HCT116 (cell line): ENCODE results near the gene MACC1. TPM values are rescaled to one million over a fixed set of nuclear protein-coding genes. Genes with fewer than 3 reads are reported as not detected.

Source experiments
- ATAC-seq: fragments of 200-7000 bp; cut with Tn5 transposase; 2 replicates; pipeline ENCODE4 v1.9.1; 2020; ENCODE audit warnings: mild to moderate bottlenecking, moderate library complexity
- BruUV-seq: library from RNA; stranded (reverse); fragments of 400-500 nt; replicated peaks from 2 replicates; lab custom pipeline; 2021; lab: Mats Ljungman, UMichigan
- CTCF ChIA-PET: fragments of 300-600 bp; sonication (Branson Sonifier 250); formaldehyde crosslinking; loops from one replicate; lab custom pipeline; 2021; ENCODE audit warnings: antibody characterized with exemption; lab: Charles Lee
- POLR2A ChIA-PET: fragments of 300-600, 350-600 bp; sonication (Branson Sonifier 250); formaldehyde crosslinking; loops from one replicate; lab custom pipeline; 2021; ENCODE audit warnings: antibody characterized with exemption; lab: Charles Lee
- RAD21 ChIA-PET, 2 experiments: fragments of 300-600 bp; sonication (Branson Sonifier 250); formaldehyde crosslinking; loops; one replicate each; lab custom pipeline; 2023; ENCODE audit warnings: low total read pairs in 2 of 2; ENCODE audit not compliant: uncharacterized antibody in 2 of 2, unreplicated experiment in 2 of 2, low non-redundant PET in 1 of 2; lab: Charles Lee
- DNase-seq: peaks from one replicate; pipeline ENCODE4 v3.0.0-alpha.2; 2010; ENCODE audit warnings: low read depth, low spot score
- H2AFZ ChIP-seq: fragments of 200-600 bp; shearing (Covaris generic), sonication (generic); 2 replicates; pipeline ENCODE4 v1.6.1; 2017; ENCODE audit warnings: low read depth, mixed run types, mixed read lengths, antibody characterized with exemption, low read length; ENCODE audit not compliant: poor library complexity, severe bottlenecking
- H3K27ac ChIP-seq: 2 replicates; pipeline ENCODE4 v1.5.1; 2012; ENCODE audit warnings: low read depth, low read length
- H3K27me3 ChIP-seq: fragments of 200-600 bp; sonication (generic); 2 replicates; pipeline ENCODE4 v1.6.1; 2016; ENCODE audit warnings: mixed run types, low read length, mixed read lengths; ENCODE audit not compliant: insufficient read depth
- H3K36me3 ChIP-seq, 2 experiments: fragments of 200-500 bp in 1 of 2; fragments of 200-600 bp in 1 of 2; sonication (Bioruptor generic) in 1 of 2; sonication (generic) in 1 of 2; 2 replicates each; pipeline versions ENCODE4 v1.5.1 to v1.6.1; 2014 to 2016; ENCODE audit warnings: low read length in 2 of 2, inconsistent platforms in 1 of 2, mixed read lengths in 1 of 2, mixed run types in 1 of 2; ENCODE audit not compliant: insufficient read depth in 2 of 2, control insufficient read depth in 1 of 2
- H3K4me1 ChIP-seq, 2 experiments: fragments of 200-600 bp in 1 of 2; sonication (generic) in 1 of 2; 2 replicates each; pipeline versions ENCODE4 v1.5.1 to v1.6.1; 2012 to 2017; ENCODE audit warnings: low read length in 2 of 2, inconsistent platforms in 1 of 2, mild to moderate bottlenecking in 1 of 2, mixed read lengths in 1 of 2, mixed run types in 1 of 2, moderate library complexity in 1 of 2; ENCODE audit not compliant: insufficient read depth in 2 of 2, control insufficient read depth in 1 of 2
- H3K4me2 ChIP-seq: fragments of 200-600 bp; sonication (generic); 2 replicates; pipeline ENCODE4 v1.6.1; 2017; ENCODE audit warnings: mixed run types, low read length, mixed read lengths
- H3K4me3 ChIP-seq, 2 experiments: fragments of 200-600 bp in 1 of 2; sonication (generic) in 1 of 2; replicated peaks in 1 of 2; 2 replicates each; pipeline ENCODE4 v1.5.1; 2011 to 2016; ENCODE audit warnings: low read length in 2 of 2, control low read depth in 1 of 2, low read depth in 1 of 2, mild to moderate bottlenecking in 1 of 2, mixed read lengths in 1 of 2, mixed run types in 1 of 2
- H3K79me2 ChIP-seq: fragments of 200-600 bp; sonication (generic); 2 replicates; pipeline ENCODE4 v1.6.1; 2017; ENCODE audit warnings: mild to moderate bottlenecking, mixed run types, low read length, moderate library complexity, mixed read lengths; ENCODE audit not compliant: insufficient read depth
- H3K9ac ChIP-seq: fragments of 200-600 bp; sonication (generic); 2 replicates; pipeline ENCODE4 v1.6.1; 2016; ENCODE audit warnings: low read length, mixed read lengths
- H3K9me2 ChIP-seq: fragments of 200-600 bp; sonication (generic), shearing (Covaris generic); 2 replicates; pipeline ENCODE4 v1.6.1; 2017; ENCODE audit warnings: mixed run types, mild to moderate bottlenecking, moderate library complexity; ENCODE audit not compliant: insufficient read depth
- H3K9me3 ChIP-seq, 2 experiments: fragments of 200-500 bp in 1 of 2; fragments of 200-600 bp in 1 of 2; sonication (Bioruptor generic) in 1 of 2; sonication (generic) in 1 of 2; 2 replicates each; pipeline ENCODE4 v1.6.1; 2014 to 2017; ENCODE audit warnings: low read length in 2 of 2, mixed read lengths in 2 of 2, inconsistent platforms in 1 of 2, low read depth in 1 of 2, mild to moderate bottlenecking in 1 of 2, mixed run types in 1 of 2, moderate library complexity in 1 of 2; ENCODE audit not compliant: control insufficient read depth in 1 of 2, insufficient read depth in 1 of 2
- H4K20me1 ChIP-seq: fragments of 200-600 bp; sonication (generic), shearing (Covaris generic); 2 replicates; pipeline ENCODE4 v1.6.1; 2017; ENCODE audit warnings: mixed run types, mild to moderate bottlenecking, moderate library complexity; ENCODE audit not compliant: insufficient read depth
- CBX3 ChIP-seq: IDR thresholded peaks from 2 replicates; pipeline ENCODE4 v1.6.1; 2012; ENCODE audit warnings: low read depth
- CEBPB ChIP-seq: IDR thresholded peaks from 2 replicates; pipeline ENCODE4 v1.6.1; 2012; ENCODE audit warnings: low read depth
- EZH2 ChIP-seq: fragments of 200-600 bp; sonication (generic); IDR thresholded peaks from 2 replicates; pipeline ENCODE4 v1.6.1; 2017; ENCODE audit warnings: antibody characterized with exemption, mixed run types
- FOSL1 ChIP-seq: IDR thresholded peaks from 2 replicates; pipeline ENCODE4 v1.6.1; 2012; ENCODE audit warnings: low read depth
- POLR2A ChIP-seq: IDR thresholded peaks from 2 replicates; pipeline ENCODE4 v1.7.0; 2011; ENCODE audit warnings: borderline replicate concordance; ENCODE audit not compliant: insufficient read depth, insufficient read length; ENCODE audit errors: extremely low read depth
- RAD21 ChIP-seq: IDR thresholded peaks from 2 replicates; pipeline ENCODE4 v1.6.1; 2012; ENCODE audit warnings: low read depth, mild to moderate bottlenecking
- TCF7L2 ChIP-seq: IDR thresholded peaks from 2 replicates; pipeline ENCODE4 v1.7.0; 2011; ENCODE audit warnings: borderline replicate concordance, inconsistent platforms; ENCODE audit not compliant: insufficient read depth, insufficient read length; ENCODE audit errors: extremely low read depth
- intact Hi-C: fragments of 100-400 bp; cut with micrococcal nuclease; formaldehyde crosslinking; loops from 2 replicates; pipeline ENCODE4 v1.10.0; 2022
- total RNA-seq: library from RNA; stranded (reverse); gene quantifications from one replicate; pipeline ENCODE4 v1.2.1, GENCODE V29; 2021; ENCODE audit not compliant: unreplicated experiment
- TF ChIP-seq, protein P1 (sequence below), 3 experiments: fragments of 200-600 bp in 1 of 3; sonication (generic) in 1 of 3; IDR thresholded peaks in 2 of 3; conservative IDR thresholded peaks in 1 of 3; 2 replicates each; pipeline ENCODE4 v1.5.1; 2012 to 2017; ENCODE audit warnings: low read depth in 2 of 3, low read length in 2 of 3, antibody characterized with exemption in 1 of 3, borderline replicate concordance in 1 of 3, control low read depth in 1 of 3, mild to moderate bottlenecking in 1 of 3, mixed read lengths in 1 of 3, mixed run types in 1 of 3, moderate library complexity in 1 of 3; ENCODE audit not compliant: insufficient read depth in 1 of 3
- TF ChIP-seq, protein P2 (sequence below): IDR thresholded peaks from 2 replicates; pipeline ENCODE4 v1.6.1; 2012; ENCODE audit warnings: low read depth

Gene MACC1
- total RNA-seq, 1 experiment from 2014 or later: 9.8 TPM

GRCh38 chr7:20240080-20240926 lies 23.1 kb upstream of the MACC1 start:
- DNase-seq (no peak), ATAC-seq (no peak)
- POLR2A ChIA-PET: no interaction called here
- Histone ChIP-seq H4K20me1 (no peaks in the 10 kb centered on the region), H3K9ac (no peak overlapping the region), H2AFZ (no peak overlapping the region), H3K79me2 (no peaks in the 10 kb centered on the region), H3K9me3 (no peaks in the 10 kb centered on the region), H3K36me3 (no peaks in the 10 kb centered on the region), H3K4me1 (peaks cover 0 to 3% of the 10 kb centered on the region in 2 experiments; a peak in 1 of 4 replicates), H3K4me3 (no peak overlapping the region), H3K9me2 (no peaks in the 10 kb centered on the region), H3K27ac (no peak overlapping the region), H3K27me3 (no peaks in the 10 kb centered on the region), H3K4me2 (no peak overlapping the region)
- intact Hi-C loops: no loop called here
- no TSS peak for BruUV-seq
- RAD21 ChIA-PET: no interaction called here
- TF ChIP-seq EZH2: no peak
- TF ChIP-seq CEBPB: no peak
- no peak for TF ChIP-seq TCF7L2
- no peak for TF ChIP-seq POLR2A
- TF ChIP-seq RAD21: no peak
- TF ChIP-seq, protein P1, sequence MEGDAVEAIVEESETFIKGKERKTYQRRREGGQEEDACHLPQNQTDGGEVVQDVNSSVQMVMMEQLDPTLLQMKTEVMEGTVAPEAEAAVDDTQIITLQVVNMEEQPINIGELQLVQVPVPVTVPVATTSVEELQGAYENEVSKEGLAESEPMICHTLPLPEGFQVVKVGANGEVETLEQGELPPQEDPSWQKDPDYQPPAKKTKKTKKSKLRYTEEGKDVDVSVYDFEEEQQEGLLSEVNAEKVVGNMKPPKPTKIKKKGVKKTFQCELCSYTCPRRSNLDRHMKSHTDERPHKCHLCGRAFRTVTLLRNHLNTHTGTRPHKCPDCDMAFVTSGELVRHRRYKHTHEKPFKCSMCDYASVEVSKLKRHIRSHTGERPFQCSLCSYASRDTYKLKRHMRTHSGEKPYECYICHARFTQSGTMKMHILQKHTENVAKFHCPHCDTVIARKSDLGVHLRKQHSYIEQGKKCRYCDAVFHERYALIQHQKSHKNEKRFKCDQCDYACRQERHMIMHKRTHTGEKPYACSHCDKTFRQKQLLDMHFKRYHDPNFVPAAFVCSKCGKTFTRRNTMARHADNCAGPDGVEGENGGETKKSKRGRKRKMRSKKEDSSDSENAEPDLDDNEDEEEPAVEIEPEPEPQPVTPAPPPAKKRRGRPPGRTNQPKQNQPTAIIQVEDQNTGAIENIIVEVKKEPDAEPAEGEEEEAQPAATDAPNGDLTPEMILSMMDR (IDR thresholded peaks at IDR 0.05 in 2 of 3, conservative IDR thresholded peaks at IDR 0.05 in 1 of 3; ENCODE audit: borderline replicate concordance in 1 of 3, insufficient read depth in 1 of 3, low read depth in 2 of 3, low read length in 2 of 3): no peak
- TF ChIP-seq, protein P2, sequence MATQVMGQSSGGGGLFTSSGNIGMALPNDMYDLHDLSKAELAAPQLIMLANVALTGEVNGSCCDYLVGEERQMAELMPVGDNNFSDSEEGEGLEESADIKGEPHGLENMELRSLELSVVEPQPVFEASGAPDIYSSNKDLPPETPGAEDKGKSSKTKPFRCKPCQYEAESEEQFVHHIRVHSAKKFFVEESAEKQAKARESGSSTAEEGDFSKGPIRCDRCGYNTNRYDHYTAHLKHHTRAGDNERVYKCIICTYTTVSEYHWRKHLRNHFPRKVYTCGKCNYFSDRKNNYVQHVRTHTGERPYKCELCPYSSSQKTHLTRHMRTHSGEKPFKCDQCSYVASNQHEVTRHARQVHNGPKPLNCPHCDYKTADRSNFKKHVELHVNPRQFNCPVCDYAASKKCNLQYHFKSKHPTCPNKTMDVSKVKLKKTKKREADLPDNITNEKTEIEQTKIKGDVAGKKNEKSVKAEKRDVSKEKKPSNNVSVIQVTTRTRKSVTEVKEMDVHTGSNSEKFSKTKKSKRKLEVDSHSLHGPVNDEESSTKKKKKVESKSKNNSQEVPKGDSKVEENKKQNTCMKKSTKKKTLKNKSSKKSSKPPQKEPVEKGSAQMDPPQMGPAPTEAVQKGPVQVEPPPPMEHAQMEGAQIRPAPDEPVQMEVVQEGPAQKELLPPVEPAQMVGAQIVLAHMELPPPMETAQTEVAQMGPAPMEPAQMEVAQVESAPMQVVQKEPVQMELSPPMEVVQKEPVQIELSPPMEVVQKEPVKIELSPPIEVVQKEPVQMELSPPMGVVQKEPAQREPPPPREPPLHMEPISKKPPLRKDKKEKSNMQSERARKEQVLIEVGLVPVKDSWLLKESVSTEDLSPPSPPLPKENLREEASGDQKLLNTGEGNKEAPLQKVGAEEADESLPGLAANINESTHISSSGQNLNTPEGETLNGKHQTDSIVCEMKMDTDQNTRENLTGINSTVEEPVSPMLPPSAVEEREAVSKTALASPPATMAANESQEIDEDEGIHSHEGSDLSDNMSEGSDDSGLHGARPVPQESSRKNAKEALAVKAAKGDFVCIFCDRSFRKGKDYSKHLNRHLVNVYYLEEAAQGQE: no peak
- no peak for TF ChIP-seq FOSL1
- TF ChIP-seq CBX3: no peak
- CTCF ChIA-PET: no interaction called here
